ENCODE results near the gene MARCHF6. TPM values are rescaled to one million over a fixed set of nuclear protein-coding genes. Genes with fewer than 3 reads are reported as not detected.
A peak's percentile ranks its signal among the peaks of the same experiment; 100 is the strongest.

MARCHF6 gene
- total and polyA plus RNA-seq, 2 donors (not counting 1 experiment from before 2014, with no cell fraction given), result 69.0 to 201 TPM

- Histone ChIP-seq H3K27ac (ENCODE audit: low read length in 2 of 2) (peak overlapping the region; percentile 97 to 98), H3K36me3 (replicated peaks in 1 of 2; ENCODE audit: control extremely low read depth in 1 of 2, control insufficient read depth in 1 of 2, extremely low read depth in 1 of 2, insufficient read depth in 2 of 2, low read length in 1 of 2) (no peaks in the 10 kb centered on the region), H3K4me2 (replicated peaks; ENCODE audit: low read depth, low read length, poor library complexity, severe bottlenecking) (peak overlapping the region; percentile 83), H3K27me3 (replicated peaks in 1 of 4; ENCODE audit: control extremely low read depth in 1 of 4, control insufficient read depth in 3 of 4, insufficient read depth in 4 of 4, low read length in 3 of 4) (no peaks in the 10 kb centered on the region), H2AFZ (ENCODE audit: insufficient read depth, low read depth, low read length, poor library complexity, severe bottlenecking) (peak overlapping the region; percentile 87), H3K9ac (ENCODE audit: low read length) (peak overlapping the region; percentile 75), H3K79me2 (ENCODE audit: control insufficient read depth, insufficient read depth, low read length) (peaks cover 43% of the 10 kb centered on the region), H3K4me1 (ENCODE audit: control insufficient read depth in 2 of 2, insufficient read depth in 2 of 2, low read length in 2 of 2) (peaks cover 24 to 27% of the 10 kb centered on the region in 2 donors), H3K9me3 (ENCODE audit: control extremely low read depth in 1 of 3, control insufficient read depth in 2 of 3, insufficient read depth in 1 of 3, low read length in 2 of 3) (no peaks in the 10 kb centered on the region), H3K4me3 (ENCODE audit: control extremely low read depth in 1 of 5, extremely low read depth in 1 of 5, insufficient read depth in 1 of 5, low read depth in 2 of 5, low read length in 4 of 5) (peak overlapping the region; percentile 64 to 96 (median 82)), H4K20me1 (ENCODE audit: control insufficient read depth, insufficient read depth, low read length, poor library complexity, severe bottlenecking) (peaks cover 14% of the 10 kb centered on the region)
- no peaks in the 10 kb centered on the region for H3K9me3 Mint-ChIP-seq (ENCODE audit: insufficient read depth)
- TF ChIP-seq CTCF (IDR thresholded peaks at IDR 0.05), result no peak
- no peak for TF ChIP-seq EZH2 (IDR thresholded peaks at IDR 0.05; ENCODE audit: borderline replicate concordance, insufficient read depth, low read depth, low read length, poor library complexity, severe bottlenecking)
- WGBS (ENCODE audit: insufficient coverage), result 0% methylated on average over 2 of the region's 19 CpGs
- peak overlapping the region; percentile 96 for H3K27ac Mint-ChIP-seq
- H3K27me3 Mint-ChIP-seq, result no peaks in the 10 kb centered on the region
- ChIA-PET POLR2A (interaction anchor here (0.5 to 1.2 kb wide), 6 partner anchors 17 to 254 kb away, joined by 3 to 17 read pairs (median 4); partner anchors contain the start of genes ANKRD33B, ATPSCKMT and CCT5), CTCF (interaction anchor here (1.0 to 2.1 kb wide), 6 partner anchors 9 to 255 kb away, joined by 3 to 9 read pairs (median 4); no protein-coding TSS in a partner anchor)
- DNase-seq, result no peak
- ATAC-seq (ENCODE audit: low read depth), result no peak
- peaks cover 33% of the 10 kb centered on the region for H3K4me1 Mint-ChIP-seq
- intact Hi-C loops (cut with micrococcal nuclease), result loop anchor here (1.0 to 2.0 kb wide), 4 partner anchors 102 to 409 kb away; partner anchors contain the start of genes CCT5 and DAP
- H3K4me3 Mint-ChIP-seq, result peak overlapping the region; percentile 94
Observed at GRCh38 chr5:10352430-10353240, 860 bp upstream of the MARCHF6 start.
